ENCODE data around the gene ACAP2.

The ACAP2 gene

GRCh38 chr3:195451373-195452015, 8.7 kb upstream of the ACAP2 start:
- no peak for TF ChIP-seq CTCF (IDR thresholded peaks at IDR 0.05; ENCODE audit: low read depth, low read length)
- in situ Hi-C loops (cut with HindIII; ENCODE audit: low sequenced_read_pairs), result no loop called here
- DNase-seq (ENCODE audit: low read depth, low spot score), result no peak
- H3K4me3 ChIP-seq (ENCODE audit: low read depth, low read length), result no peak overlapping the region

GRCh38 chr3:195450731-195451229, 8.0 kb upstream of the ACAP2 start:
- in situ Hi-C loops (cut with HindIII; ENCODE audit: low sequenced_read_pairs), result no loop called here
- no peak overlapping the region for H3K4me3 ChIP-seq (ENCODE audit: low read depth, low read length)
- TF ChIP-seq CTCF (IDR thresholded peaks at IDR 0.05; ENCODE audit: low read depth, low read length), result no peak
- DNase-seq (ENCODE audit: low read depth, low spot score), result peak; percentile 52

- in situ Hi-C loops (cut with HindIII; ENCODE audit: low sequenced_read_pairs), result no loop called here
- H3K4me3 ChIP-seq (ENCODE audit: low read depth, low read length), result no peak overlapping the region
- no peak for TF ChIP-seq CTCF (IDR thresholded peaks at IDR 0.05; ENCODE audit: low read depth, low read length)
- no peak for DNase-seq (ENCODE audit: low read depth, low spot score)
Observed at GRCh38 chr3:195448205-195448875, 5.5 kb upstream of the ACAP2 start.

GRCh38 chr3:195447201-195447600, 4.4 kb upstream of the ACAP2 start:
- H3K4me3 ChIP-seq (ENCODE audit: low read depth, low read length), result no peak overlapping the region
- in situ Hi-C loops (cut with HindIII; ENCODE audit: low sequenced_read_pairs), result no loop called here
- DNase-seq (ENCODE audit: low read depth, low spot score), result no peak
- TF ChIP-seq CTCF (IDR thresholded peaks at IDR 0.05; ENCODE audit: low read depth, low read length), result no peak

- in situ Hi-C loops (cut with HindIII; ENCODE audit: low sequenced_read_pairs), result no loop called here
- no peak overlapping the region for H3K4me3 ChIP-seq (ENCODE audit: low read depth, low read length)
- no peak for TF ChIP-seq CTCF (IDR thresholded peaks at IDR 0.05; ENCODE audit: low read depth, low read length)
- no peak for DNase-seq (ENCODE audit: low read depth, low spot score)
Observed at GRCh38 chr3:195446359-195446758, 3.5 kb upstream of the ACAP2 start.

GRCh38 chr3:195445885-195446284, 3.1 kb upstream of the ACAP2 start:
- no peak overlapping the region for H3K4me3 ChIP-seq (ENCODE audit: low read depth, low read length)
- no peak for TF ChIP-seq CTCF (IDR thresholded peaks at IDR 0.05; ENCODE audit: low read depth, low read length)
- in situ Hi-C loops (cut with HindIII; ENCODE audit: low sequenced_read_pairs), result no loop called here
- DNase-seq (ENCODE audit: low read depth, low spot score), result no peak
